GM12878 (cell line): ENCODE data around the gene SP2.

ENCODE experiments used
- JUND ChIP-seq: IDR thresholded peaks from 2 replicates; pipeline ENCODE4 v1.6.1; 2012; ENCODE audit warnings: low read depth, mild to moderate bottlenecking, low read length, improper control_type of control experiment, moderate library complexity
- POLR2A ChIP-seq: IDR thresholded peaks from 2 replicates; pipeline ENCODE4 v1.6.1; 2011; ENCODE audit warnings: low read depth, mild to moderate bottlenecking, low read length
- RFX5 ChIP-seq: IDR thresholded peaks from 2 replicates; pipeline ENCODE4 v1.6.1; 2011; ENCODE audit warnings: low read depth, low read length, improper control_type of control experiment
- SIN3A ChIP-seq: IDR thresholded peaks from 2 replicates; pipeline ENCODE4 v1.6.1; 2012; ENCODE audit warnings: low read depth, low read length, improper control_type of control experiment
- TF ChIP-seq, protein P1 (sequence below), 3 experiments: IDR thresholded peaks in 2 of 3; conservative IDR thresholded peaks in 1 of 3; 2 replicates each; pipeline ENCODE4 v1.5.1; 2011; ENCODE audit warnings: low read depth in 3 of 3, low read length in 3 of 3, mild to moderate bottlenecking in 3 of 3, control low read depth in 2 of 3, moderate library complexity in 2 of 3, inconsistent platforms in 1 of 3, mixed read lengths in 1 of 3; ENCODE audit not compliant: control insufficient read depth in 2 of 3, insufficient read depth in 1 of 3; ENCODE audit errors: extremely low read depth in 1 of 3

DNA sequence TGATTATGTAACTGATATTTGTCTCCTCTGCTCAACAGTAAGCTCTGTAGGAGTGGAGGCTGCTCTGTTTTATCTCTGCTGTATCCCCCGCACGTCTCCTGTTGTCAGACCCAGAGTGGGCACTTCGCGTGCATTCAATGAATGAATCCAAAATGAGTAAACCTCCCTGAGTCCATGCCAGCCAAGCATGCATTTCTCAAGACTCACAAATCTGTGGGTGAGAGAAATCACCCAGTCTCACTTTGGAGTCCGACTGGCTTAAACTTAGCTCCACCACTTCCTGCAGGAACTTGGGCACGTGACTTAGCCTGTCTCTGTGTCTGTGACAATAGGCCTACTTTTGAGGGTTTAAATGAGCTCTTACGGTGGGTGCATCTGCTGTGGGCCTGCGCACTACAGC is 49.0 kb downstream of the SP2 start:
- TF ChIP-seq POLR2A (no peak), SIN3A (no peak), JUND (no peak), RFX5 (no peak)
- TF ChIP-seq, protein P1, sequence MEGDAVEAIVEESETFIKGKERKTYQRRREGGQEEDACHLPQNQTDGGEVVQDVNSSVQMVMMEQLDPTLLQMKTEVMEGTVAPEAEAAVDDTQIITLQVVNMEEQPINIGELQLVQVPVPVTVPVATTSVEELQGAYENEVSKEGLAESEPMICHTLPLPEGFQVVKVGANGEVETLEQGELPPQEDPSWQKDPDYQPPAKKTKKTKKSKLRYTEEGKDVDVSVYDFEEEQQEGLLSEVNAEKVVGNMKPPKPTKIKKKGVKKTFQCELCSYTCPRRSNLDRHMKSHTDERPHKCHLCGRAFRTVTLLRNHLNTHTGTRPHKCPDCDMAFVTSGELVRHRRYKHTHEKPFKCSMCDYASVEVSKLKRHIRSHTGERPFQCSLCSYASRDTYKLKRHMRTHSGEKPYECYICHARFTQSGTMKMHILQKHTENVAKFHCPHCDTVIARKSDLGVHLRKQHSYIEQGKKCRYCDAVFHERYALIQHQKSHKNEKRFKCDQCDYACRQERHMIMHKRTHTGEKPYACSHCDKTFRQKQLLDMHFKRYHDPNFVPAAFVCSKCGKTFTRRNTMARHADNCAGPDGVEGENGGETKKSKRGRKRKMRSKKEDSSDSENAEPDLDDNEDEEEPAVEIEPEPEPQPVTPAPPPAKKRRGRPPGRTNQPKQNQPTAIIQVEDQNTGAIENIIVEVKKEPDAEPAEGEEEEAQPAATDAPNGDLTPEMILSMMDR (IDR thresholded peaks at IDR 0.05 in 2 of 3, conservative IDR thresholded peaks at IDR 0.05 in 1 of 3; ENCODE audit: control insufficient read depth in 2 of 3, extremely low read depth in 1 of 3, insufficient read depth in 1 of 3, low read depth in 3 of 3, low read length in 3 of 3), result no peak
